Eye (tissue), 1 donor: ENCODE results near the gene RTF1.

Source experiments
- DNase-seq: peaks from one replicate; pipeline ENCODE4 v3.0.0-alpha.2; 2015

Gene RTF1

DNA sequence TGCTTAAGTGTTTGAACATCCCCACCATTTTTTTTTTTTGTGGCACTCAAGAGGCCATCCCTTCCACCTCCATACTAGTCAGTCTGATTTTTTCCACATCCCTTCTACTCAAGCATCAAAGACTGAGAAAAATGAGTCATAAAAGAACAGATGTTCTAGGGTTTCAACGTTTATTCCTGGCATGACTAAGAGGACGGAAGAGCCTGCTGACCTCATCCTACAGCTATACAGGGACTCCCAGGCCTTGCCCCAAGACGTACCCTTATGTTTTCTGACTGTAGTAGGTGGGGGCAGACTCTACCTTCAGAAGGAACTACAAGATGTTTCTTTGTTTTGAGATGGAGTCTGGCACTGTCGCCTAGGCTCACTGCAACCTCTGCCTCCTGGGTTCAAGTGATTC is 73.5 kb downstream of the RTF1 start:
- DNase-seq = no peak

DNA sequence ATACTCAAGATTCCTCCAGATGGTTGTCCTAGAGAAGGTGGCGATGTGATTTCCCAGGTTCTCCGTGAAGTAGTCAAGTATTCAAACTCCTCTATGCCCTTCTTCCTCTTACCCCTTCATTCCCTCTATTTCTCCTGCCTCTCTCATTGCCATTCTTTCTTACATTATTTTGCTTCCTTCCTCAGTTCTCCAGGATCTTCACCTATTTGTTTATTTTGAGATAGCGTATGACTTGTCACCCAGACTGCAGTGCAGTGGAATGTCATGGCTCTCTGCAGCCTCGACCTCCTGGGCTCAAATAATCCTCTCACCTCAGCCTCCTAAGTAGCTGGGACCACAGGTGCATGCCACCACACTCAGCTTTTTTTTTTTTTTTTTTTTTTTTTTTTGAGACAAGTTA is 75.0 kb downstream of the RTF1 start:
- DNase-seq = no peak

DNA sequence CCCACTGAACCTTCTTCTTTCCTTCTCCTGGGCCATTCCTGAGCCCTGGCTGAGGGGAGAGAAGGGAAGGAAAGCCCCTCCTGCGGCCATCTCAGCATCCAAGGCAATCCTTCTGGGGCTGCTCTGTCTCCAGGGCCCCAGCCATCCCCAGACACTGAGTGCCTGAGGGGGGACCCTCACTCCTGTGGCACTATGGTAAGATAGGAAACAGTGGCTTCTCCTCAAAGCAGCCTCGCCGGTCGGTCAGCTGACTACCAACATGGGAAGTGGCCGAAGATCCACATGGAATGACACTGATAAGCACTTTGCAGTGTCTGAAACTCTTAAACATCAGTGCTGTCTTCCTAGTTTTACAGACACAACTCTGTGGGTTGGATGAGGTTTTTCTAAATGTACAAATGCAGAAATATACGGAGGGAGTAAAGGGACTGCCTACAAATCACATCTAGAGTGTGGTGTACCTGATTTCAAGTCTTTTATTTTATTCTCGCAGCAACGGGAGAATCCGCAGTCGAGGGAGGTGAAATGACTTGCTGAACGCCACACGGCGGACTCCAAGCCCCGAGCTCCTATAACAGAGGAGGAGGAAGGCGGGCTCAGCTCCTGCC is 75.8 kb downstream of the RTF1 start:
- DNase-seq = no peak

DNA sequence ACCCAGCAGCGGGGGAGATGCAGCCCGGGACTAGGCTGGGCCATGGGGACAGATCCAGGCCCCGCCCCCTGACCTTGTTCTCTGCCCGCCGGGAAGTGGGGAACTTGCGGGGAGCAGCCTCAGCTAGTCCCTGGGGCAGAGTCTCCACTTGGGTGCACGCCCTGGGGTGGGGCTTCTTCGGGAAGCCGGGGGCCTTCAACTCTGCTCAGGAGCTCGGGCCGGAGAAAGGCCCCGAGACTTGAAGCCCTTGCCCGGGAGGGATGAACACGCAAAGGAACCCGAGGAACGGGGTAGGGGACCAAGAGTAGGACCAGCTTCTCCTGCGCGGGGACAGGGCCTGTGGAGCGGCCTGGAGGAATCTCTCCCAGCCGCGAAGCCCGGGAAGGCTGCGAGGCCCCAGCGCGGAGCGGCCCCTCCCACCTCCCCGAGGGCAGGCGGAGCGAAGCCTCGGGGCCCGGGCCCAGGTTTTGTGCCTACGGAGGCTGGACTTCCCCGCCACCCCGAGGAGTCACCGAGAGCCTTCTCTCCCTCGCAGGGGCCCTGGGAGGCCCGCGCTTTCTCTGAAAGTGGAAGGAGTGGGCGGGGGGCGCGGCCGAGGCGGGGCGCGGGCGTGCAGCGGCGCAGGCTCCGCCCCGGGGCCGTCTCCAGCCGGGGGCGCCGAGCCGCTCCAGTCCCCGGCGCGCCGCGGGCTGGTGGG is 76.5 kb downstream of the RTF1 start, which contains the start of gene ITPKA:
ITPKA (plus strand) TSS at position 670 of the 697 bp plus-strand sequence. CDS start 54 bp downstream, outside the sequence.
- peak; percentile 87 for DNase-seq

DNA sequence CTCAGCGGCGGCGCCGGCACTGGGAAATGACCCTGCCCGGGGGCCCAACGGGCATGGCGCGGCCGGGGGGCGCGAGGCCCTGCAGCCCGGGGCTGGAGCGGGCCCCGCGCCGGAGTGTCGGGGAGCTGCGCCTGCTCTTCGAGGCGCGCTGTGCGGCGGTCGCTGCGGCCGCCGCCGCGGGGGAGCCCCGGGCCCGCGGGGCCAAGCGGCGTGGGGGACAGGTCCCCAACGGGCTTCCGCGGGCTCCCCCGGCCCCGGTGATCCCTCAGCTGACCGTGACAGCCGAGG is 77.0 kb downstream of the RTF1 start:
- DNase-seq = no peak

DNA sequence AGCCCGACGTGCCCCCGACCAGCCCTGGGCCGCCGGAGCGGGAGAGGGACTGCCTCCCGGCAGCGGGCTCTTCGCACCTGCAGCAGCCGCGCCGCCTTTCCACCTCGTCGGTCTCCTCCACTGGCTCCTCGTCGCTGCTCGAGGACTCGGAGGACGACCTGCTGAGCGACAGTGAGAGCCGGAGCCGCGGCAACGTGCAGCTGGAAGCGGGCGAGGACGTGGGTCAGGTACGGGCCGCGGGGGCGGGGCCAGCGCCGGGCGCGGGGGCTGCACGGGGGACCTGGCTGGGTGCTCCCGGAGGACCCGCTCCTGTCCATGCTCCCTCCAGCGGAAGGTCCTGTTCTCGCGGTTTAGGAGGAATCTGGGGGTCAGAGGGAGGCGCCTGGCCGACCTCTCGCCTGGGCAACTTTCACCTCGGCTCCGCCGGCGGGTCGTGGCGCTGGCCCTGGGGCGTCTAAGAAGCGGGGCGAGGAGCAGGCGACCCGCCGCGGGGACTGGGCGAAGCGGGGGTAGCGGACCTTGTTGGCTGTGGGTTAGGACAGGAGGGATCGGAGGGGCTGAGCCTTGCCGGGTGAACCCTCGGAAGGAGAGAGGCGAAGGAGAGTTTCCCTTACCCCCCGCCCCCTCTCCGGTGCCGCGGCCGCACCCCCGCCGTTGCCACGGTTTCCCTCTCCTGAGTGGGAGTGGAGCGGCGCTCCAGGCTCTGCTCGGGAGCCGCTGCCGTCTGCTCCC is 77.5 kb downstream of the RTF1 start:
- DNase-seq = peak; percentile 66

DNA sequence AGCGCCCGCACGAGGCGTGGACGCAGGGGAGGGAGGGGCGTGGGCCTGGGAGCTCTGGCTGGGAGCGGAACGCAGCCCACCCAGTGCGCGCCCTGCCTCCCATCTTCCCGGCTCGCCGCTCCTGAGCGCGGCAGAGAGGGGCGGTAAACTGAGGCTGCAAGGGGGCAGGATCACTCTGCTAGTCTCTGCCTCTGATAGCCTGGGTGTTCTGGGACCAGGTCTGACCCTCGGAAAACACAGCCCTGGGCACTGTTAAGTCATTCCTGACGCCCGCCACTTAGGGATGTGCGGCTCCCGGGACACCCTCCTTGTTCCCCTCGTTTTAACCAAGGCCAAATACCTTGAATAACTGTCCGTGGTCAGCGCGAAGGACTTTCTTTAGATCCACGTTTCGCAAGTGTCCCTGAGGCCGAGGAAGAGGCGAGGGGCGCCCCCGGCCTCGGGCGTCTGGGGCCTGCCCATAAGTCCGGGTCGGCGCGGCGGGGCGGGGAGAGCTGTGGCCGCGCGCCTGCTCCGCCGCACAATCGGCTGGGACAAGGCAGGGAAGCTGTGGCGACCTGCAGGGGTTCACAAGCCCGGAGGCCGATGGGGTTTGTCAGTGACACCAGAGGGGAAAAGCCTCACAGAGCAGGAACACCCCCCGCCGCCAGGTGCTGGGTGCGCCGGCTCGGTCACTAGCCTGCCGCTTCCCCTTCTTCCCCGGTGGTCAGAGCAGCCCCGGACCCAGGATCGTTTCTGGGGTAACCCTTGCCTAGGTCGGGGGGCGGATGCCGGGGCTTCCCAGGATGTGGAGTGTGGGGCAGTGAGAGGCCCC is 78.2 kb downstream of the RTF1 start:
- DNase-seq = peak; percentile 63

DNA sequence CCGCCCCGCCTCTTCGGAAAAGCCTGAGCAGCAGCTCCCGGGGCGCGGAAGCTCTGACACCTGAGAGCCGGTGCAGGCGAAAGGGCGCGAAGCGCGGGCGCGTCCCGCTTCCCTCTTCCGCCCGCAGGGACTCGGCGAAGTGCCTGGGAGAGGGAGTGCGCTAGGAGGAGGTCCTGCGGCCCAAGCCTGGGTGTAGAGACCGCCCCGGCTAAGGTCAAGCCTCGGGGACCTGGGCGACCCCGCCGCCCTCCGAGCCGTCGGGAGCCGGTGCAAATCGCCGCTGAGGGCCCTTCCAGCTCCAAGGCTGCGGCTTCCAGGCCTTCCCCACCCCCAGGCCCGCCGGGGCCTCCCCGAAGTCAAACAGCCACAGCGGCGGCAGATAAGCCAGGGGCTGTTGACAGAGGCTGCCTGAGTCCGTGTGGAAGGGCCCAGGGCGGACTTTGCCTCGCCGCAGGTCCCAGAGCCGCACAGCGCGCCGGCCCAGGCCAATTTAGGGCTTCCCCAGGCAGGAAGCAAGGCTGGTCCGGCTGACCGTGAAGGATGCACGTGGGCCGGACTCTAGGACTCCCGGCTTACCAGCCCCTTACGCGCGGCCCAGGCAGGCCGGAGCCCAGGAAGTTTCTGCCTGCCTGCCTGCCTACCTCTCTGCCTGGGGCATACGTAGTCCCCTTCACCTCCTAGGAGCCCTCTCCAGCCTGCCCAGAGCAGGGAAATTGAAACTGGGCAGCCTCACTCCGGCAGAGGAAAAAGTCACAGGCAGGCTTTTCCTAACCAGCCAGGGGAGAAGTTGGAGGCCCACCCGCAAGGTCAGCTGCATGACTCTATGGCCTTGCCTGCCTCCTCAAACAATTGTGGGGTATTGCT is 79.1 kb downstream of the RTF1 start:
- DNase-seq = peak; percentile 55

DNA sequence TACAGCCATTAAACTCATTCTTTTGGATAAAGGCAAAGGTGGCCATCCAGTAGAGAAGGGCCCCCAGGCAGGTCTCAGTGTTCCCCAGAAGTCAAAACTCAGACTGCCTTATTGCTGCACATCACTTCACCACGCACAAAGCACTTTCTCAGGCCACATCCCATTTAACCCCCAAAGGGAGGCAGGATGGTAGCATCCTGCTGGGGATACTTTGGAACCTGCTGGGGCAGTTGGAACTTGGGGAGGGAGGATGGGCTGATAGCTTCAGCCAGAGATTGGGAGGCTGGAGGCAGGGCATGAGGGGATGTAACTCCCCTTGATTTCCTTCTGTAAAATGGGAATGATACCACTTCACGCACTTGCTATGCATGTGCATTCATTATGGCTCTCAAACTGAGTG is 81.8 kb downstream of the RTF1 start:
- DNase-seq = no peak

DNA sequence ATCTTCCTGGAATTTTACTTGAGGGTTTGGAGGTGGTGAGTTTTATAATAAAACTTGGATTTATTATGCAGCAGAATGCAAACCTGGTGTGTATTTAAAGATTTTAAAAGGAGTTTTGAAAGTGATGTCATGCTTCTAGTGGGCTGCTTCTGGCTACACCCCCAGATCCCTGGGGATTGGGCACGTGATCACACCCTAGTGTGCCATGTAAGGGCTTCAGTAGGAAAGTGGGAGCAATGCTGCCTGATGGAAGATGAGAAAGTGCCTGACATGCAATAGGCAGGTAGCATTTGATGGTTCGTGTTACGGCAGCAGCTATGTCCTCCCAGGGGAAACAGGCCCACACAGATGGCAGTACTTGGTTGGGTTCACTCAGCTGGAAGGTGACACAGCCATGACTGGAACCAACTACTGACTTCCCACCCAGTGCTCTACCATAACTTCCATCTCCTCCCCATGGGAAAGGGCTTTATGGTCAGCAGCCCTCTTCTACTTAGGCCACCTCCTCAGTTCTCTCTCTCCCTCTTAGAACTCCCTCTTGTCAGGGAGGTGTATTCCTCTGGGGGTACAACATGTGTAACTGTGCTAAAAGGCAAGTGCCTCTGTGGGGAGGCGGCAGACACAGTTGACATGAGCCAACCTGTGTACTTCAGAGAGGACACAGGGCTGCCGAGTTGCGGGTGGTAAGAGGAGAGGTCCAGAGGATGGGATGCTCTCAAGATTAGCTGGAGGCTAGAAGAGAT is 82.4 kb downstream of the RTF1 start:
- peak; percentile 21 for DNase-seq

DNA sequence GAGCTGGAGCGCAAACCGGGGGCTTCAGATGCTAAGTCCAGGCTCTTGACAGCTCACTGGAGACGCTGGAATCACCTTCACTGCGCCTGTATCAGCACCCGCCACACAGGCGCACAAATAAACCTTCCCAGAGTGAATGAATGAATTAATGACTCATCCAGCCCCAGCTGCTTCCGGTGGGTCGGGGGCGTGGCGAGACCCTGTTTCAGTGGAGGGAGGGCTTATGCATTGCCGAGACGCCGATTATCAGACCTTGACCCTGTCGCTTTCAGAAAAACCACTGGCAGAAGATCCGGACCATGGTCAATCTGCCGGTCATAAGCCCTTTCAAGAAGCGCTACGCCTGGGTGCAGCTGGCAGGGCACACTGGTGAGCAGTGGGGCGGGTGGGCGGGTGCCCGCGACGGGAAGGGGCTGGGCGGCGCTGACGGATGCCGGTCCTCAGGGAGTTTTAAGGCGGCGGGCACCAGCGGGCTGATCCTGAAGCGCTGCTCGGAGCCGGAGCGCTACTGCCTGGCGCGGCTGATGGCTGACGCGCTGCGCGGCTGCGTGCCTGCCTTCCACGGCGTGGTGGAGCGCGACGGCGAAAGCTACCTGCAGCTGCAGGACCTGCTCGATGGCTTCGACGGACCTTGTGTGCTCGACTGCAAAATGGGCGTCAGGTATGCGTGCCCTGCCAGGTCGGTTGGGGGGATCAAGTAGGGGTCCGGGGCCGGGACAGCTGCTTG is 84.5 kb downstream of the RTF1 start:
- DNase-seq = peak; percentile 76

DNA sequence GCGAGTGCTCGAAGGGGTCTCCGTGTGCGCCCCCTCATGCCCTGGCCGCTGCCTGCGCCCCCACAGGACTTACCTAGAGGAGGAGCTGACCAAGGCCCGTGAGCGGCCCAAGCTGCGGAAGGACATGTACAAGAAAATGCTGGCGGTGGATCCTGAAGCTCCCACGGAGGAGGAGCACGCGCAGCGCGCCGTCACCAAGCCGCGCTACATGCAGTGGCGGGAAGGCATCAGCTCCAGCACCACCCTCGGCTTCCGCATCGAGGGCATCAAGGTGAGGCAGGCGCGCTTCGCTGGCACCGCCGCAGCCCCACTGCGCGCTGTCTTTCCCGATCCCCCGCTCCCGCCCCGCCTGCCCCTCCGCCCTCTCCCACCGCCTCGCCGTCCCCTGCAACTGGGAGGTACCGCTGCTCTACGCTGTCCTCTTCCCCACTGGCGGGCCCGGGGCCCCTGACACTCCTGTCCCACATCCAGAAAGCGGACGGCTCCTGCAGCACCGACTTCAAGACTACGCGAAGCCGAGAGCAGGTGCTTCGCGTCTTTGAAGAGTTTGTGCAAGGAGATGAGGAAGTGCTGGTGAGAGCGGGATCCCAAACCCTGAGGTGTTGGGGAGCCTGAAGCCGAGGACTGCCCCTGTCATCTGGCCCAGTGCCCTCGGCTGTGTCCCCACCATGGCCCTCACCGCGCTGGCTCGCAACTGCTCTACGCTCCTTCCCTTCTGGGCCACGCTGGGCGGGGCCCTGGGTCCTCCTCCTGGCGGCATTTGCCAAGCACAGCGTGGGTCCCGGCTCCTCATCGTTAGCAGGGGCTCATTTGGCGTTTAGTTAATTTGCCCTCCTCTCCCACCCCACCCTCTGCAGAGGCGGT is 85.3 kb downstream of the RTF1 start:
- DNase-seq = peak; percentile 59

DNA sequence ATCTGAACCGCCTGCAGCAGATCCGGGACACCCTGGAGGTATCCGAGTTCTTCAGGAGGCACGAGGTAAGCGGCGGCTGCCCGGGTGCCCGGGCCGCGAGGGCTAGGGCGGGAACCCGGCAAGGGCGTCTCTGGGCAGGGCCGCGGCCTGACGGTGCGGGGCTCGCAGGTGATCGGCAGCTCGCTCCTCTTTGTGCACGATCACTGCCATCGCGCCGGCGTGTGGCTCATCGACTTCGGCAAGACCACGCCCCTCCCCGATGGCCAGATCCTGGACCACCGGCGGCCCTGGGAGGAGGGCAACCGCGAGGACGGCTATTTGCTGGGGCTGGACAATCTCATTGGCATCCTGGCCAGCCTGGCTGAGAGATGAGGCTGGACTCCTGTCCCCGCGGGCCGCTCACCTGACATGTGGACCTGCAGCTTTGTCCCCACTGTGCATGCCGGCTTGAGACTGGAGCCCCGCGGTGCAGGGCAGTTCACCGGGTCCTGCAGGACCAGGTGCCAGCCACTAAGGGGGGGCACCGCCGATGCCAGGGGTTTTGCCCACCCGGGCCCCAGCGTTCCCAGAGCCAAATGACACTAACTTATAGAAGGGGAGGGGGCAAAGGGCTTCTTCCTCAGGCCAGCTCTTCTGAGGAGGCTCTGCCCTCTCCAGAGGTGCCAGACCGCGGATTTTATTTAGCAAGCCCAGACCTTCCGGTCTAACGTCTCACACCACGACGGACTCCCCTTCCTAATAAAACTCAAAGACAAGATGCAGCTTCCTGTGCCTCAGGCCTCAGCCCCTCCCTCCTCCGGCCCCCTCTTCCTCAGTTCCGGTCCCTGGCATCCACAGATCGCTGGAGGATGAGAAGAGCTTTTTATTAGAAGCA is 86.1 kb downstream of the RTF1 start:
- DNase-seq = peak; percentile 35

DNA sequence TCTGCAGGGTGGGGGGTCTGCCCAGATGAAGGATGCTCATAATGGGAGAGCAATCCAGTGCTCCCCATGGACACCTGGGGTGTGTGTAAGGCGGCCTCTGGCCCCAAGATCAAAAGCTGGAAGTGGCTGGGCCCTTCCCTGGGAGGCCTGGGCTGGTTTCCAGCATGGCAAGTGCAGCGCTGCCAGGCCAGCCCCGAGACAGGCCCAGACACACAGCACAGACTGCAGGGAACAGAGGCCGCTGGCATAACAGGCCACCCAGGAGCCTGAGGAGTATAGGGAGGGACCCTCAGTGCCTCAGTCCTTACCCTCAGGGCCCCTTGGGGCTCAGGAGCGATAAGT is 86.7 kb downstream of the RTF1 start:
- DNase-seq = no peak

DNA sequence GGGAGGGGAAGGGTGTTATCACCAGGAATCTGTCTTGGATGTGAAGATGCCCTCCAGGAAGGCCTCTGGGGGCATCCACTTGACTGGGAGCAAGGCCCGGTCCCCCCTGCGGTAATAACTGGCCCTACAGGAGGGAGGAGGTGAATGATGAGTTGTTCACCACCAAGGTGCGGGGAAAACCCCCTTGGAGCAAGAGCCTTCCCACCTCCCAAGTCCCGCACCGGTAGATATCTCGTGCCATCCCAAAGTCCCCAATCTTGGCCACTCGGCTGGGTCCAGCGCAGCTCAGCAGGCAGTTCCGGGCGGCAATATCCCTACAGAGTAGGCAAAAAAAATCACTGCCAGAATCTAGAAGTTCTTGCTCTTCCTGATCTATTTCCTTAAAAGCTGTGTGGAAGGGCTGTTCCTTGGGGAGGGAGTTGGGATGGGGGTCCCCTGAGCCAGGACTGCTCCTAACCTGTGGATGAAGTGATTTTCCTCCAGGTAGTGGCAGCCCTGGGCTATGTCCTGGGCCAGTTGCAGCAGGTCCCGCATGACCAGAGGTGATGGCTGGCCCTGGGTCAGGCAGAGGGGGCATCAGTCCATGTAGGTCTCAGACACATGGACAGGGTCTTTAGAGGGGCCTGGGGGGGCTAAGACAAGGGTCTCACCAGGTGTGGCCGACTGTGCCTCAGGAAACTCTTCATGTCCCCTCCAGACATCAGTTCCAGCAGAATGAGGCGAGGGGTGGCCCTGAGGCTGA is 88.0 kb downstream of the RTF1 start:
- DNase-seq = no peak

DNA sequence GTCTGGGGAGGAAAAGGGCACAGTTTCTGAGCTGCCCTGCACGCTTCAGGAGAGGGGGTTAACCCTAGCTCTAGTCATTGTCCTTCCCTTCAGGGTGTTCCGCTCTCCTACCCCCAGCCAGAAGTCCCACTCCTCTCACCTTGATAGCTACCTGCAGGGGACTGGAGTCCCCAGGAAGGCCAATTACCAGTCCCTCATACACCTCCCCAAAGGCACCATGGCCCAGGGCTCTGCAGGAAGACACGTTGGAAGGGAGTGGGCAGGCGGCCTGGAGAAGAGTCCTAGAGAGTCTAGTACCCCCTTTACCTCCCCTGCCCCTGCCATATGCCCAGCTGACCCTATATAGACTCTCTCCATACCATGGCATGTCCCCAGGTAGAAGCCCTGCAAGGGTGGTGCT is 88.9 kb downstream of the RTF1 start:
- no peak for DNase-seq

DNA sequence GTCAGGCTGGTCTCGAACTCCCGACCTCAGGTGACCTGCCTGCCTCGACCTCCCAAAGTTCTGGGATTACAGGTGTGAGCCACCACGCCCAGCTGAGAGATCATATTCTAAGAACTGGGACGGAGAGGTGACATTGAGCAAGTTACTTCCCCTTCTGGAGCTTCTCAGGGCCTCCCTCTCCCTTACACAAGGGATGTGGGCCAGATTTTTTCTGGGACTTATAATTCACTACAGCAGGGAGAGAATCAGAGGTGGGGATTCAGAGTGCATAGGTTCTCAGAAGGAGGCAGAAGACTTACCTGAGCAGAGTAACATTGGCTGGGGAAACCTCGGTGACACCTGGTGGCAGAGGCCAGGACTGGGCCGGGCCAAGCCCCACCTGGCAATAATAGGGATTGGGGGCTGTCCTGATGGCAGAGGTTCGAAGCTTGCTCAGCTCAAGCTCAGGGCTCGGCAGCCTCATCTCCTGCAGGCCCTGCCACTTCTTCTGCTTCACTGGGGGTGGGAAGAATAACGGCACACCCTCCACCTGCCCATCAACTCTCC is 90.0 kb downstream of the RTF1 start:
- no peak for DNase-seq

DNA sequence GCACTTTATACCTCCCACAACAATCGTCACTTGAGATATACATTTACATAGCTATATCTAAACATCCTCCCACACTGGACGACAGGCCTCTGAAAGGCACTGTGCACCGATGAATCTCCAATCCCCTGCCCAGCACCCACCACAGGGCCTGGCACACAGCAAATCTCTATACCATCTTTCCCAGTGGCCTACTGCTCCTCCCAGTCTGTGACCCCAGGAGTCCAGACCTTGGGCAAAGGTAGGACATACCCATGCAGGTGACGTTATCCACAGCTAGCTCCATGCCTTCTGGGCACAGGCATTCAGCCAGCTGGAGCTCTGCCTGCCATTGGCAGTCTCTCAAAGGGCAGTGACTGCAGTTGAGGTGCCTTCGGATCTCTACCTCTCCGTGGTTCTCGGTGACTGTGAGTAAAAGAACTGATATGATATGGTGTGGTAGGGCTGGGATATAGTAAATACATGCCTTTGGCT is 91.0 kb downstream of the RTF1 start:
- DNase-seq = no peak
